ENCODE results near the gene SPATA46. TPM values are rescaled to one million over a fixed set of nuclear protein-coding genes. Genes with fewer than 3 reads are reported as not detected.

The SPATA46 gene
- total and polyA plus RNA-seq, 7 donors: not detected

DNA sequence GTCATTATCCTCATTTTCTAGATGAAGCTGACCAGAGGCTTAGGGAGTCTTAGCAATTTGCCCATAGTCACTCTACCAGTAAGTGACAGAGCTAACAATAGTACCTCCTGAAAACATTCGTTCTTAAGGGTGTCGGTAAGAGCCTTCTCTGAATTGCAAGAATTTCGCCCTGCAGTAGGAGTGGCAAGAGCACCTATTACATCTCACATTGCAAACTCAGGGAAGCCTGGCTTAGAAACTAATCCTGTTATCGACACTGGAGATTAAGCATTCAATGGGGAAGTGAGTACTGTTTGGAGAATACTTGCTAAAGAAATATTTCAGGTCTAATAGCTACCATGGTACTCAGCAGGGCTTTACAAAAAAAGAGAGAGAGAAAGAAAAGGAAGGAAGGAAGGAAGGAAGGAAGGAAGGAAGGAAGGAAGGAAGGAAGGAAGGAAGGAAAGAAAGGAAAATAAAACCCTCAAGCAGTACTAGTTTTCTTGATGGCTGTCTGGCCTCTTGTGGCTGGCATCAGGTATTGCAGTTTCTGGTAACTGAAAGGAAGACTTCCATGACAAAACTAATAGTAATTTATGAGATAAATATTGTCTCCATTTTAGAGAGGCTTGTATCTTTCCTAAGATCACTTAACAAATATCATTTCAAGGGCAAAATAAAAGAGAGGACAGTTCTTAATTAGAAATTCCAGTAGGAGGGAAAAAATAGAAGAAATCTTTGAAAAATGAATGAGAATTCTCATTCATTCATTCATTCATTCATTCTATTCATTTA lies 15.3 kb upstream of the SPATA46 start:
- Histone ChIP-seq H3K4me3 (no peak overlapping the region), H3K9me3 (no peaks in the 10 kb centered on the region), H3K27me3 (ENCODE audit: insufficient read depth in 3 of 3, low read length in 2 of 3) (peaks cover 0 to 18% (median 2%) of the 10 kb centered on the region in 3 donors), H3K36me3 (ENCODE audit: insufficient read depth in 1 of 2, low read depth in 1 of 2) (no peaks in the 10 kb centered on the region), H3K27ac (no peak overlapping the region), H3K4me1 (no peaks in the 10 kb centered on the region)
- 36 to 48% (median 48%) methylated on average over 4 of the region's 4 CpGs for WGBS, 3 donors
- DNase-seq (no peak), ATAC-seq (peak in 1 of 4 donors; percentile 64)
- TF ChIP-seq, protein P1, sequence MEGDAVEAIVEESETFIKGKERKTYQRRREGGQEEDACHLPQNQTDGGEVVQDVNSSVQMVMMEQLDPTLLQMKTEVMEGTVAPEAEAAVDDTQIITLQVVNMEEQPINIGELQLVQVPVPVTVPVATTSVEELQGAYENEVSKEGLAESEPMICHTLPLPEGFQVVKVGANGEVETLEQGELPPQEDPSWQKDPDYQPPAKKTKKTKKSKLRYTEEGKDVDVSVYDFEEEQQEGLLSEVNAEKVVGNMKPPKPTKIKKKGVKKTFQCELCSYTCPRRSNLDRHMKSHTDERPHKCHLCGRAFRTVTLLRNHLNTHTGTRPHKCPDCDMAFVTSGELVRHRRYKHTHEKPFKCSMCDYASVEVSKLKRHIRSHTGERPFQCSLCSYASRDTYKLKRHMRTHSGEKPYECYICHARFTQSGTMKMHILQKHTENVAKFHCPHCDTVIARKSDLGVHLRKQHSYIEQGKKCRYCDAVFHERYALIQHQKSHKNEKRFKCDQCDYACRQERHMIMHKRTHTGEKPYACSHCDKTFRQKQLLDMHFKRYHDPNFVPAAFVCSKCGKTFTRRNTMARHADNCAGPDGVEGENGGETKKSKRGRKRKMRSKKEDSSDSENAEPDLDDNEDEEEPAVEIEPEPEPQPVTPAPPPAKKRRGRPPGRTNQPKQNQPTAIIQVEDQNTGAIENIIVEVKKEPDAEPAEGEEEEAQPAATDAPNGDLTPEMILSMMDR (IDR thresholded peaks at IDR 0.05): peak; percentile 74
- intact Hi-C loops (cut with DNase I): loop anchor here in 1 of 2 donors (5.0 kb wide), 1 partner anchor 335 kb away; no protein-coding TSS in a partner anchor

DNA sequence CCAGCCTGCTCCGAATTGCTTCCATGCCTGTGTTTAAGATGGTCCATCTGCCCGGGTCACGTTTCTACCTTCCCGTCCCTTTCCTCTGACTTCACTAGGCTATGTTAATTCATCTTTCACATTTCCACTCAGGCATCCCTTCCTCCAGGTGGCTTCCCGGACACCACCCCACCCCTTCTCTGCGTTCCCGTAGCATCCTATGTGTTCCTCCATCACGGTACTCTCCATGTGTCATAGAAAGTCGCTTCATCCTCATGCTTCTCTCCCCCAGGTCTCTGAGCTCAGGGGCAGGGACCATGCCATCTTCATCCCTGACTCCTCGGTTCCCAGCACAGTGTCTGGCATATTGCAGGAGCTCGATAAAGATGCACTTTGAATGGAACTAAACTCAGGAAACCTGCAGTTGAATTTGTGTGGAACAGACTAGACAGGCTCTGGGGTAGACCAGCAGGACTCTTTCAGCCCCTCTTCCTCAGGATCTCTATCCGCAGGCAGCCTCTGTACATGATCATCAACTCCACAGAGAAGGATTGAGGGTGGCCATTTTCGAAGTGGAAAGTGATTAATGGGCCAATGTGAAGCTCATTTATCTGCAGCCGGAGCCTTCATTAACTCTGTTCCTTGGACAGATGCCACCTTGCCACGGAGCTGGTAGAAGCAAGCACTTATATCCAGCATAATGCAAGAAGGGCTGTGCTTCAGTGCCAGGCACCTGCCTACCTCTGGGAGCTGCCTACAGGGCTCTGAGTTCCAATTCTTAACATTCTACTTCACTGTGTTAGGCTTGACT lies 13.9 kb upstream of the SPATA46 start:
- ATAC-seq (no peak), DNase-seq (no peak)
- H3K9me3 ChIP-seq: no peaks in the 10 kb centered on the region
- 75 to 79% (median 78%) methylated on average over 15 of the region's 15 CpGs for WGBS, 3 donors
- intact Hi-C loops (cut with DNase I): loop anchor here (1.0 to 5.0 kb wide), 2 partner anchors 333 to 336 kb away; no protein-coding TSS in a partner anchor
- no peak overlapping the region for H3K27ac ChIP-seq
- peaks cover 0 to 19% (median 2%) of the 10 kb centered on the region in 3 donors for H3K27me3 ChIP-seq (ENCODE audit: insufficient read depth in 3 of 3, low read length in 2 of 3)
- TF ChIP-seq, protein P1 (IDR thresholded peaks at IDR 0.05): no peak
- H3K4me3 ChIP-seq: no peak overlapping the region
- no peaks in the 10 kb centered on the region for H3K36me3 ChIP-seq (ENCODE audit: insufficient read depth in 1 of 2, low read depth in 1 of 2)
- no peaks in the 10 kb centered on the region for H3K4me1 ChIP-seq

DNA sequence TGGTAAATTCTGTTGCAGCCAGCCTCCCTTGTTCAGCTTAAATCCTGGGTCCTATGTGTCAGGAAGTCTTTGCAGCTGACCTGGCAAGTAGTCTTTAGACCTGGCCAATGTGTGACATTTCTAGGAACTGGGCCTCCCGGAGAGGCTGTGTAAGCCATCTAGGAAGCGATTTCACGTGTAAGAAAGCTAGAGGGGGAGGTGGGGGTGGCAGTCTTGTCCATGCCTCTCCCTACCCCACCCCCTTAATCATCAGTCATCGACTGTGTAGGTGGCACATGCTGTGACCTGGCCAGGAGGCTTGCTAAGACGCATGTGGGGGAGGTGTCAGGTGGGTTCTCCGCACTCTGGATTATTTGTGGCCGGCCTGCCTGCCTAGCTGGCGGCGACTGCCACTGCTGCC lies 13.3 kb upstream of the SPATA46 start:
- H3K4me3 ChIP-seq: no peak overlapping the region
- no peaks in the 10 kb centered on the region for H3K36me3 ChIP-seq (ENCODE audit: insufficient read depth in 1 of 2, low read depth in 1 of 2)
- TF ChIP-seq, protein P1 (IDR thresholded peaks at IDR 0.05): no peak
- H3K4me1 ChIP-seq: no peaks in the 10 kb centered on the region
- no peaks in the 10 kb centered on the region for H3K9me3 ChIP-seq
- H3K27ac ChIP-seq: no peak overlapping the region
- WGBS, 3 donors: 54 to 59% (median 57%) methylated on average over 9 of the region's 9 CpGs
- H3K27me3 ChIP-seq (ENCODE audit: insufficient read depth in 3 of 3, low read length in 2 of 3): peaks cover 0 to 16% (median 2%) of the 10 kb centered on the region in 3 donors
- ATAC-seq (peak in 3 of 4 donors; percentile 33 to 52 (median 48)), DNase-seq (no peak)
- intact Hi-C loops (cut with DNase I): loop anchor here (1.0 to 5.0 kb wide), 2 partner anchors 333 to 336 kb away; no protein-coding TSS in a partner anchor

DNA sequence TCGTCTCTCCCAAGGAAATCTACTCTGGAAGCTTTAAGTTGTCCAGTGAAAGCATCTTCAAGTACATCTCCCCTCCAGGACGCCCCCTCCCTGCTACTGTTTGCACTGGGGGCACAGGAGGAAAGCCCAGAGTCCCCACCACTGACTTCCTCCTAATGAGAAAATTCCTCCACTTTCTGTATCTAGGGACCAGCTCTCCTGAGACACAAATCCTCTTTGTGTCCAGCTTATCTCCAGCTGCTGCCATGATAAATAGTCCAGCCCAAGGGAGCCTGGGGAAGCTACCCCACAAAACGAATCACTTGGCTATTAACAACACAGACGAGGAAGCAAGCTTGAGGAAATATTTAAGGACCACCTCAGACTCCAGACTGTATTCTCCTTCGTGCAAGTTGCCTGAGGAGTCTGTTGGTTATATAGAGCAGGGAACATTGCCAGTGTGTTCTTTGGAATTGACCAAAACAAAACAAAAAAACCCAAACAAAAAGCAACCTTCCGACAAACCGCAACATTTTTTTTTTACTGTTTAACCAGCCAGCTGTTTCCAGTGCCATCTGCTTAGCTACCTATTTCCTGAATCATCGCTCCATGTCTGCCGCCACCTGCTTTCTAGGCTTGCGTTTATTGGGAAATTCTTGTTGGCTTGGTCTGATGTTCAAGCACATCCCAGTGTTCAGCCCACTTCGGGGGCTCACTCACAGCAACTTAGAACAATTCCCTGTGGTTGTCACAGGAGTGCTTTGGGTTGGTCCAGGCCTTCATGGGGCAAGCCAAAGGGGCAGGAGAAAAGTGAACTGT lies 12.6 kb upstream of the SPATA46 start:
- Histone ChIP-seq H3K4me1 (no peaks in the 10 kb centered on the region), H3K27ac (no peak overlapping the region), H3K9me3 (no peaks in the 10 kb centered on the region), H3K27me3 (ENCODE audit: insufficient read depth in 3 of 3, low read length in 2 of 3) (peaks cover 0 to 14% (median 2%) of the 10 kb centered on the region in 3 donors), H3K4me3 (no peak overlapping the region), H3K36me3 (ENCODE audit: insufficient read depth in 1 of 2, low read depth in 1 of 2) (no peaks in the 10 kb centered on the region)
- ATAC-seq (peak in 1 of 4 donors; percentile 45), DNase-seq (no peak)
- intact Hi-C loops (cut with DNase I): no loop called here
- TF ChIP-seq, protein P1 (IDR thresholded peaks at IDR 0.05): no peak
- 24 to 33% (median 30%) methylated on average over 11 of the region's 11 CpGs for WGBS, 3 donors
